B cell (primary cell): ENCODE results near the gene MYO1E. TPM values are rescaled to one million over a fixed set of nuclear protein-coding genes. Genes with fewer than 3 reads are reported as not detected.

ENCODE experiments used
- ATAC-seq: fragments of 200-7000 bp; cut with Tn5 transposase; one replicate; pipeline ENCODE4 v1.10.0; 2021; ENCODE audit warnings: low read depth, mild to moderate bottlenecking, moderate number of reproducible peaks, moderate library complexity
- CTCF ChIA-PET: fragments of 350-600 bp; sonication (Branson Sonifier 250); formaldehyde crosslinking; loops from one replicate; lab custom pipeline; 2021; ENCODE audit warnings: antibody characterized with exemption, inconsistent platforms; lab: Charles Lee
- POLR2A ChIA-PET: fragments of 350-600 bp; sonication (Branson Sonifier 250); formaldehyde crosslinking; loops from one replicate; lab custom pipeline; 2021; ENCODE audit warnings: antibody characterized with exemption; lab: Charles Lee
- DNase-seq: peaks from one replicate; pipeline ENCODE4 v3.0.0; 2013
- H2AFZ ChIP-seq: 2 replicates; pipeline ENCODE4 v1.6.1; 2012; ENCODE audit warnings: mild to moderate bottlenecking, low read depth, low read length; ENCODE audit not compliant: insufficient read depth, poor library complexity, severe bottlenecking
- H3K27ac ChIP-seq, 2 donors: 1 replicate in 1 of 2; 2 replicates in 1 of 2; pipeline ENCODE4 v1.5.1; 2012 to 2013; ENCODE audit warnings: low read length in 2 of 2, mild to moderate bottlenecking in 2 of 2, moderate library complexity in 1 of 2
- H3K27me3 ChIP-seq, 4 experiments: fragments of 200-600 bp in 1 of 4; sonication (generic) in 1 of 4; replicated peaks in 1 of 4; 1 replicate in 2 of 4; 2 replicates in 2 of 4; pipeline versions ENCODE4 v1.6.1 to v1.7.0; 2013 to 2016; ENCODE audit warnings: low read length in 3 of 4, mild to moderate bottlenecking in 2 of 4, mixed read lengths in 1 of 4, moderate library complexity in 1 of 4; ENCODE audit not compliant: insufficient read depth in 4 of 4, control insufficient read depth in 3 of 4; ENCODE audit errors: control extremely low read depth in 1 of 4
- H3K36me3 ChIP-seq, 2 experiments: replicated peaks in 1 of 2; 1 replicate in 1 of 2; 2 replicates in 1 of 2; pipeline versions ENCODE4 v1.6.1 to v1.7.1; 2013; ENCODE audit warnings: low read length in 1 of 2; ENCODE audit not compliant: insufficient read depth in 2 of 2, control insufficient read depth in 1 of 2; ENCODE audit errors: control extremely low read depth in 1 of 2, extremely low read depth in 1 of 2
- H3K4me1 ChIP-seq, 2 donors: fragments of 200-600 bp in 1 of 2; sonication (generic) in 1 of 2; 1 replicate in 1 of 2; 2 replicates in 1 of 2; pipeline versions ENCODE4 v1.5.1 to v1.6.1; 2013 to 2017; ENCODE audit warnings: low read length in 2 of 2; ENCODE audit not compliant: control insufficient read depth in 2 of 2, insufficient read depth in 2 of 2
- H3K4me2 ChIP-seq: replicated peaks from 2 replicates; pipeline ENCODE3; 2012; ENCODE audit warnings: mild to moderate bottlenecking, low read depth, low read length; ENCODE audit not compliant: poor library complexity, severe bottlenecking
- H3K4me3 ChIP-seq, 5 experiments: fragments of 200-600 bp in 1 of 5; sonication (generic) in 1 of 5; 1 replicate in 3 of 5; 2 replicates in 2 of 5; pipeline versions ENCODE4 v1.5.1 to v1.7.0; 2011 to 2016; ENCODE audit warnings: low read length in 4 of 5, mild to moderate bottlenecking in 4 of 5, low read depth in 2 of 5, control low read depth in 1 of 5, moderate library complexity in 1 of 5; ENCODE audit not compliant: insufficient read depth in 1 of 5; ENCODE audit errors: control extremely low read depth in 1 of 5, extremely low read depth in 1 of 5
- H3K79me2 ChIP-seq: fragments of 200-600 bp; sonication (generic); one replicate; pipeline ENCODE4 v1.6.0; 2016; ENCODE audit warnings: low read length; ENCODE audit not compliant: control insufficient read depth, insufficient read depth
- H3K9ac ChIP-seq: fragments of 200-600 bp; sonication (generic); 2 replicates; pipeline ENCODE4 v1.6.1; 2017; ENCODE audit warnings: mild to moderate bottlenecking, low read length, moderate library complexity
- H3K9me3 ChIP-seq, 3 donors: one replicate each; pipeline versions ENCODE4 v1.6.1 to v1.7.1; 2013; ENCODE audit warnings: low read length in 2 of 3; ENCODE audit not compliant: control insufficient read depth in 2 of 3, insufficient read depth in 1 of 3; ENCODE audit errors: control extremely low read depth in 1 of 3
- H4K20me1 ChIP-seq: 2 replicates; pipeline ENCODE4 v1.6.0; 2012; ENCODE audit warnings: mild to moderate bottlenecking, low read length; ENCODE audit not compliant: insufficient read depth, control insufficient read depth, poor library complexity, severe bottlenecking
- H3K27ac Mint-ChIP-seq: one replicate; pipeline ENCODE4 v1.8.0; 2021; ENCODE audit warnings: mixed read lengths
- H3K27me3 Mint-ChIP-seq: one replicate; pipeline ENCODE4 v1.8.0; 2021; ENCODE audit warnings: mixed read lengths
- H3K4me1 Mint-ChIP-seq: one replicate; pipeline ENCODE4 v1.8.0; 2021; ENCODE audit warnings: mixed read lengths
- H3K4me3 Mint-ChIP-seq: one replicate; pipeline ENCODE4 v1.8.0; 2021; ENCODE audit warnings: mixed read lengths
- H3K9me3 Mint-ChIP-seq: one replicate; pipeline ENCODE4 v1.8.0; 2022; ENCODE audit warnings: mixed read lengths; ENCODE audit not compliant: insufficient read depth
- EZH2 ChIP-seq: IDR thresholded peaks from 2 replicates; pipeline ENCODE4 v1.6.1; 2012; ENCODE audit warnings: borderline replicate concordance, low read depth, mild to moderate bottlenecking, moderate library complexity, low read length; ENCODE audit not compliant: insufficient read depth, poor library complexity, severe bottlenecking
- WGBS: methylation state at CpG from one replicate; pipeline ENCODE4 v1.1.5; 2013; ENCODE audit warnings: missing lambda C conversion rate; ENCODE audit not compliant: insufficient coverage; 5-methylcytosine and 5-hydroxymethylcytosine counted together
- intact Hi-C: fragments of 100-400 bp; cut with micrococcal nuclease; formaldehyde crosslinking; loops from one replicate; pipeline ENCODE4 v1.10.0; 2022
- polyA plus RNA-seq: library from polyadenylated mRNA; depleted of rRNA; stranded (reverse); fragments of >200 nt; gene quantifications from 2 replicates; pipeline ENCODE4 v1.2.3, GENCODE V29; 2012
- total RNA-seq, 2 donors: library from RNA; stranded (reverse); fragments of 120-200 nt in 1 of 2; gene quantifications; 1 replicate in 1 of 2; 2 replicates in 1 of 2; pipeline versions ENCODE4 v1.2.3 to v1.2.4, GENCODE V29; 2013 to 2022
- TF ChIP-seq, protein P1 (sequence below): fragments of 200-600 bp; IDR thresholded peaks from one replicate; pipeline ENCODE4 v1.8.0; 2022; ENCODE audit warnings: antibody characterized with exemption, mild to moderate bottlenecking

Gene MYO1E
- total and polyA plus RNA-seq, 2 donors (not counting 1 experiment from before 2014, with no cell fraction given) = 11.9 to 100.0 TPM

GRCh38 chr15:59289574-59289973 is 83.1 kb downstream of the MYO1E start:
- ChIA-PET CTCF (interaction anchor here (1.3 to 2.7 kb wide), 3 partner anchors 9 to 43 kb away, joined by 3 to 16 read pairs (median 6); no protein-coding TSS in a partner anchor), POLR2A (no interaction called here)
- no peaks in the 10 kb centered on the region for H3K9me3 ChIP-seq
- no peaks in the 10 kb centered on the region for H3K27me3 ChIP-seq
- H3K4me1 ChIP-seq = peaks cover 29 to 33% of the 10 kb centered on the region in 2 donors
- H3K4me2 ChIP-seq = no peak overlapping the region
- H3K27me3 Mint-ChIP-seq = no peaks in the 10 kb centered on the region
- DNase-seq (no peak), ATAC-seq (no peak)
- no peak for TF ChIP-seq EZH2
- TF ChIP-seq, protein P1, sequence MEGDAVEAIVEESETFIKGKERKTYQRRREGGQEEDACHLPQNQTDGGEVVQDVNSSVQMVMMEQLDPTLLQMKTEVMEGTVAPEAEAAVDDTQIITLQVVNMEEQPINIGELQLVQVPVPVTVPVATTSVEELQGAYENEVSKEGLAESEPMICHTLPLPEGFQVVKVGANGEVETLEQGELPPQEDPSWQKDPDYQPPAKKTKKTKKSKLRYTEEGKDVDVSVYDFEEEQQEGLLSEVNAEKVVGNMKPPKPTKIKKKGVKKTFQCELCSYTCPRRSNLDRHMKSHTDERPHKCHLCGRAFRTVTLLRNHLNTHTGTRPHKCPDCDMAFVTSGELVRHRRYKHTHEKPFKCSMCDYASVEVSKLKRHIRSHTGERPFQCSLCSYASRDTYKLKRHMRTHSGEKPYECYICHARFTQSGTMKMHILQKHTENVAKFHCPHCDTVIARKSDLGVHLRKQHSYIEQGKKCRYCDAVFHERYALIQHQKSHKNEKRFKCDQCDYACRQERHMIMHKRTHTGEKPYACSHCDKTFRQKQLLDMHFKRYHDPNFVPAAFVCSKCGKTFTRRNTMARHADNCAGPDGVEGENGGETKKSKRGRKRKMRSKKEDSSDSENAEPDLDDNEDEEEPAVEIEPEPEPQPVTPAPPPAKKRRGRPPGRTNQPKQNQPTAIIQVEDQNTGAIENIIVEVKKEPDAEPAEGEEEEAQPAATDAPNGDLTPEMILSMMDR = no peak
- H3K79me2 ChIP-seq = peaks cover 100% of the 10 kb centered on the region
- no peaks in the 10 kb centered on the region for H3K36me3 ChIP-seq
- no peaks in the 10 kb centered on the region for H3K9me3 Mint-ChIP-seq
- H3K4me3 Mint-ChIP-seq = no peak overlapping the region
- intact Hi-C loops = no loop called here
- H3K27ac ChIP-seq = no peak overlapping the region
- H2AFZ ChIP-seq = no peak overlapping the region
- H3K9ac ChIP-seq = no peak overlapping the region
- peaks cover 57% of the 10 kb centered on the region for H4K20me1 ChIP-seq
- H3K27ac Mint-ChIP-seq = no peak overlapping the region
- H3K4me1 Mint-ChIP-seq = peaks cover 56% of the 10 kb centered on the region
- no peak overlapping the region for H3K4me3 ChIP-seq

DNA sequence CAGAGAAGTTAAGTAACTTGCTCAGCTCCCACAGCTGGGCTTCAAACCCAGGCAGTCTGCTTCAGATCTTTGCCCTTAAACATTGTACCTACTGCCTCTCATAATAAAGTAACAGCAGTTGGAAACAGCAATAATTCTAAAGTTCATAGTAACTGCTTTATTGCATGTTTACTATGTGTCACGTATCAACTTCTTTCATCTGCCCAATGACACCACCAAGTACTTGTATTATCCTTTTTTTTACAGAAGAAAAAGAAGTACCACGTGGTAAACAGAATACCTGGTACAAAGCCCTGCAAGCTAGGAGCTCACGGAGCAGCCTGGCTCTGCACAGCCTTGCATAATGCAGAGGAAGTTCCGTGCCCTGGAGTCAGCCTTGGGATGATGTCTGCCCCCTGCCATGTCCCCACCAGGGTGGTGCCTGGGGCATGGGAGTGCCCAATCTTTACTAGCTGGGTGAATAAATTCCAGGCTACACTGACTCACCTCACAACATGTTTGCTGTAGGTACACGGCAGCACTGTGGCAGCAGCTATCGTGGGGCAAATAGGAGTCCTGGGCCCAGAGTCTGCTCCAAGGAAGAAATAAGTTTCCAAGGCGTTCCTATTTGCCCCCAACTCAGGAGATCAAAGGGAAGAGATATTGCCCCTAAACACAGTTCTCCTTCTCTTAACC is 88.8 kb downstream of the MYO1E start:
- H3K4me3 ChIP-seq = no peak overlapping the region
- no peak overlapping the region for H3K4me2 ChIP-seq
- H3K4me1 ChIP-seq = peaks cover 0 to under 1% of the 10 kb centered on the region in 2 donors
- ATAC-seq (no peak), DNase-seq (no peak)
- H2AFZ ChIP-seq = no peak overlapping the region
- H3K79me2 ChIP-seq = peaks cover 99% of the 10 kb centered on the region
- Mint-ChIP-seq H3K9me3 (no peaks in the 10 kb centered on the region), H3K27me3 (no peaks in the 10 kb centered on the region), H3K4me1 (peaks cover 29% of the 10 kb centered on the region), H3K27ac (no peak overlapping the region), H3K4me3 (no peak overlapping the region)
- TF ChIP-seq, protein P1 = no peak
- TF ChIP-seq EZH2 = no peak
- no peak overlapping the region for H3K9ac ChIP-seq
- no peaks in the 10 kb centered on the region for H3K9me3 ChIP-seq
- H3K27ac ChIP-seq = no peak overlapping the region
- H3K27me3 ChIP-seq = no peaks in the 10 kb centered on the region
- intact Hi-C loops = no loop called here
- WGBS = 96% methylated on average over 4 of the region's 7 CpGs
- H3K36me3 ChIP-seq = no peaks in the 10 kb centered on the region
- POLR2A ChIA-PET = interaction anchor here (1.0 kb wide), 1 partner anchor 17 kb away, joined by 3 read pairs; no protein-coding TSS in a partner anchor
- CTCF ChIA-PET = interaction anchor here (1.0 kb wide), 1 partner anchor 199 kb away, joined by 4 read pairs; no protein-coding TSS in a partner anchor
- H4K20me1 ChIP-seq = peaks cover 52% of the 10 kb centered on the region
